ENCODE measurements around the gene SELENOS.
"Not testable (repeated sequence)": the region's sequence is repeated elsewhere in the genome, so short reads cannot be mapped to it uniquely, and the experiment has no call there.

SELENOS gene

GRCh38 chr15:101309436-101310160 lies 32.3 kb upstream of the SELENOS start:
- DNase-seq: no peak

DNA sequence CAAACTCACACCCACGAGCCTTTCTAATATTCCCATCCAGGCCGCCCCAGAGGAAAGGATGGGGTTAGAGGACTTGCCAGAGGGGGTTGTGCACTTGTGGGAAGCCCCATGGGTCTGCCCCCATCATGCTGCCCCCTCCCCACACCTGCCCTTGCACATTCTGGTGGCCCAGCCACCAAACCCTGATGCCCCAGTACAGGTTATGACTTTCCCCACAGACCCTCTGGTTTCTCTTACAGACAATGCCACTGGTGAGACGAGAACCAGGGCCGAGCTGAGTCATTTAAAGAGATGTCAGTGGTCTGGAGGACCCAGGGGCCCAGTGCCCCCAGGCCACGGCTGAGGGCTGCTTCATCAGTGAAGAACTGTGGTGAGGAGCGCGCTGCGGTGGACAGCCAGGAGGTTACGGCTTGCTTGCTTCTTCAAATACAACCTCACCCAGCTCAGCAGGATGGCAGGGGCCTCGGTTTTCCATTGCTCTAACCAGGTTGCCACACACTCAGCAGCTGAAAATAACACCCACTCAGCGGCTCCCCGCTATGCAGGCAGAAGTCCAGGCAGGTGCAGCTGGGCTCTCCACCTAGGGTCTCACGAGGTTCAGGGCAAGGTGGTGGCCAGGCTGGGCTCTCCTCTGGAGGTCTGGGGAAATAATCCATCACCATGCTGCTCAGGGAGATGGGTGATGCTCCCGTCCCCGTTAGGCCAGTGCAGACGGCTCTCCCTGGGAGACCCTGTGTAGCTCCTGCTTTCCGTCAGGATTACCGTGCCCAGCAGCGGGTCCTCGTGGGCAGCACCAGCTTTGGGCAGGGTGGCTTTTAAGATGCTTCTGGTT lies 31.5 kb upstream of the SELENOS start:
- no peak for DNase-seq

DNA sequence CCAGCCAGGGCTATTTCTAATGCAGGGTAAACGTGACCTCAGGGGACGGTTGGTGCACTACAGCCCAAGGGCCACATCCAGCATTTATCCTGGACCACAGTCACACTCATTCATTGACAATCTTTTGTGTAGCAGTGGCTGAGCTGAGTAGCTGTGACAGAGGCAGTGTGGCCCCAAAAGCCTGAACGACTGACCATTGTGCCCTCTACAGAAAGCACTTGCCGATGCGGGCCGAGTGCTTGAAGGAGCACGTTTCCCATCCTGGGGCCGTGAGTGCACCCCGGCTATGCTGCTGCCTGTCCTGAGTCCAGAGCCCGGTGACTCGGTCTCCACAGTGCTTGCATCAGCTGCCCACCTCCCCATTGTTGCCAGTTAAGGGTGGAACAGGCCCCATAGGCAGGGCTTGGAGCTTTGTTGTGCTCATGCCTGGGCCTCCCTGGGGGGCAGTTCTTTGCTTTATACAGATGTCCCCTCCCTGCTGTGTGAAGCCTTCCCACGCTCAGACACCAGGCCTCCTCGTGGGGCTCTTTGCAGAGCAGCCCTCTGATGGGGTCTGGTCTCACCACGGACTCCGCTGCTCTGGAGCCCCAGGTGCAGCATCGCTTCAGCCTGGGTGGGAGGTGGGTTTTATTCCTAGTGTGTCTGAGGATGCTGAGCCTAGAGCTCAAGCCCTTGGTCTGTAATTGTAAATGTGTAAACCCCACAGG lies 30.8 kb upstream of the SELENOS start:
- no peak for DNase-seq

DNA sequence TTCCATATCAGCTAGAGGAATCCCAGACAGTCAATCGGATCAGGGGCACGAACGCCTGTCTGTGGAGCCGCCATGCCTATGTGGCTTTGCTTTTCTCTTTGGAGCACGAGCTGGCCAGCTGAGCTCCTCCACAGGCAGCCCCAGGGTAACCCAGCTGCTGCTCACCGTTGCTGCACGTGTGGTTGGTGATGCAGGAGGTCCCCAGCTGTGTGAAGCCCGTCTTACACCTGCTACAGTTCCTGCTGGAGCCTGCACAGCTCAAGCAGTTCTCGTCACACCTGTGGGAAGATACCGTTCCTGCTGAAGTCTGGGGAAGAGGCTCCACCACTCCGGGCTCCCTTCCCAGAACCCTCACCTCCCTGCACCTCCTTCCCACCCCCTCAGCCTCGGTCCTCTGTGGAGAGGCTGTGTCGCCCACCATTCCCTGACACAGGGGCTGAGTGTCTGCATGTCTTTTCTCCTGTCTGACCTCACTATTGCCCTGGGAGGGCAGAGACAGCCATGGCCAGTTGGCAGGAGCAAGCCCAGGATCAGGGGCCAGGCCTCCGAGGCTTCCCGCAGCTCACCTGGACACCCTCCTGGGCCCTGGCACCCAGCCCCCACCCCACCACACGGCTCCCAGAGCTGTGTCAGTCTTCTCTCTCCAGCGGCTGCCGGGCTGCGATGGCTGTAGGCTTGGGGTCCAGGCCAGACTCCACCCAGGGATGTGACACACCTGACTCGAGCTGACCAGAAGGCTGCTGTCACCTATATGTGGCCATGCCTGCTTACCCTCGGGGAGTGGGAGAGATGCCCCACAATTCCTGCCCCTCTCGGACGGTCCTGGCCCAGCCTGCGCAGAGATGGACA lies 30.0 kb upstream of the SELENOS start:
- no peak for DNase-seq

GRCh38 chr15:101306341-101307047 lies 29.2 kb upstream of the SELENOS start:
- DNase-seq: no peak

DNA sequence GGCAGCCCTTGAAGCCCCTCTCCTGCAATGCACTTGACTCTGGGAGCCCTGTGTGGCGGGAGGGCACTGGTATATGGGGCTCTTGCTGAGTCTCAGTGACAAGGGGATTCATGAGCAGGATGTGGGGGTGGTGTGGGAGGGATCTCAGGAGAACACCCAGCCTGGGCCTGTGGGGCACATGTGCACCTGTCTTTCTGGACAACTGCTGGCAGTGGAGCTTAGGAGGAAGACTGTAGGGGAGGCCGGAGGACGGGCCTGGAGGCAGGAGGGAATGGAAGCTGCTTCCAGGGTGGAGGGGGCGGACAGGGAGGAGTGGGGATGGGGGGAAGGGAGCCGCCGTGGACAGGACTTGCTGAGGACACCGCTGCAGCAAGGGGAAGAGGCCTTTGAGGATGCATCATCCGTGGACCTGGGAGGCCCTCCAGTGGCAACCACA lies 28.6 kb upstream of the SELENOS start:
- no peak for DNase-seq

DNA sequence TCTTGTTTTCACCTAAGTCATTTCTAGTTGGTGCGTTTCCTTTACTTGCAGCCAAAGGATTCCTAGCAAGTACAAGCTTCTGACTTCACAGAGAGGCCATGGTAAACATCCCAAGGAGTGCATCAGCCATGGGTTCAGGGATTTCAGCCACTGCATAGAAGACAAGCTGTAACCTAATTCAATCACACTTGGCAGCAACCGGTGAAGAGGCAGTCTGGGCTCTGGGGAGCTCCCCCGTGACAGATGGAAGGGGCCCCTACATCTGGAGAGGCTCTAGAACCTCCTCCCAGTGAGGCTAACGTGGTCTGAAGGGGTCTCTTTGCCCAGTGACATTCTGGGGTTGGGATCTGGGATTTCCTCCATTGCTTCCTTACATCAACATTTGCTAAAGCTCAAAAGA lies 26.1 kb upstream of the SELENOS start:
- no peak for DNase-seq

- DNase-seq: no peak
These were observed 19.4 kb upstream of the SELENOS start for GRCh38 chr15:101296418-101297405.

GRCh38 chr15:101295607-101296161 lies 18.4 kb upstream of the SELENOS start:
- DNase-seq: no peak

GRCh38 chr15:101294731-101295606 lies 17.7 kb upstream of the SELENOS start, which contains the start of gene SNRPA1:
Gene SNRPA1, minus strand, starts transcription at chr15:101295248. Its CDS starts 70 bp downstream, at chr15:101295178.
- peak; percentile 97 for DNase-seq

DNA sequence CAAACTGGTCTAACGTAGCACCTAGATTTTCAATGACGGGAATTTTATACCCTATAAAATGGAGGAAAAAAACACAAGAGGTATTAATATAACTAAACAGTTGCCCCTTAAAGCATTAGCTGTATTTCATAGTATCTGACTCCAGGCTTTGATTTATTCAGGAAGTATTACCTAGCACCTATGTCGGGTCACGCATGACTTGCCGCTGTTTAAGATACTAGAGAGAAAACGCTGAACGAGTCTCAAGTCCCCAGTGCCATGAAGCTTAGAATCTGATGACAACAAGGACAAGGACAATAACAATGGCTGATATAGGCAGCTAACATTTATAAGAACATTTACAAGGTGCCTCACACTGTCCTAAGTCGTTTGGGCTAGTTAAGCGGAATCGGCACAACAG lies 15.8 kb upstream of the SELENOS start:
- no peak for DNase-seq

- no peak for DNase-seq
These were observed 11.7 kb upstream of the SELENOS start for GRCh38 chr15:101288905-101289513.

- DNase-seq: not testable (repeated sequence)
These were observed 10.1 kb upstream of the SELENOS start for GRCh38 chr15:101287342-101287741.

- no peak for DNase-seq
These were observed 9.3 kb upstream of the SELENOS start for GRCh38 chr15:101286471-101287114.

DNA sequence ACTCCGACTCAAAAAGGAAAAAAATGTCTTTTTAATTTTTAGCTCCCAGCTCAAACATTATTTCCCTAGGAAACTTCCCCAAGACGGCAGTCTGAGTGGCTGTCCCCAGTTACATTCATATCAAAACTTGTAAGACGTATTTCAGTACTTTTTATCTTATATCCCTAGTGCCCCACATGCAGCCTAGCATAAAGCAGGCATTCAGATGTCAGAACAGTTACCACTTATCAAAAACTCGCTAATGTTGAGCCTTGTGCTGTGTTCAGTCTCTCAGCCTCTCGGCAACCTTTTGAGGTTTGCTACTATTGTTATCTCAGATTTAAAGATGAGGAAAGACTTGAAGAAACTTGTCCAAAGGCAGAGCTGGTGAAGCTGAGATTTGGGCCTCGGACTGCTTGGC lies 6.6 kb upstream of the SELENOS start:
- no peak for DNase-seq

- no peak for DNase-seq
These were observed 2.7 kb upstream of the SELENOS start for GRCh38 chr15:101280007-101280406.

DNA sequence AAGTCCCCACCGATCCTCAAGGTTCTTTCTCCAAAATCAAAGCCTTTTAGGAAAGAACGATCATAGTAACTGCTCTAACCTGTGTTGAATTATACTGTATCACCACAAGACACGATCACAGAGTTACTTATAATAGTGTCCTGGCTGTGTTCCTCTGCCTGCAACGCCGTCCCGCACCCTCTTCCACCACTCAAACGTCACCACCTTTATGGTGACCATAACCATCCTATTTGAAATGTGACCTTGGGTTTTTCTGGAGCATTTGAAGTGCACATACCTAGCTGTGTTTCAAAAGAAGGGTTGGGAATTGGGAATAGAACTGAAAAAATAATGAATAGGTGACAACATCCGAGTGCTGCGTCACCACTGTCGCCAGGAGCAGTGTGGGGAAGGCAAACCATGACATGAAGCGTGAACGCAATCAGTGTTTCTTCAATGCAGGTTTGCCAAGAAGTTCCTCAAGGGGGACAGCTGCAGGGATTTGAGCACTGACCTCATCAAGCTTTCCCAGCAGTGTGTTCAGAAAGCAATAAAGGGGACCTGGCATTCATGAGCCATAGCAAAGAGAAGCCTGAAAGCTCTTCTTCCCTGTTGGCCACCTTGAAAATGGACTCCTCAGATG lies 769 bp upstream of the SELENOS start:
- no peak for DNase-seq

Data from retina (tissue), 1 donor.